Common myeloid progenitor, CD34-positive (primary cell): Measurements from ENCODE around the gene XPNPEP3.

Experiments used
- CTCF ChIA-PET: fragments of 350-600 bp; sonication (Branson Sonifier 250); formaldehyde crosslinking; loops from one replicate; lab custom pipeline; 2021; ENCODE audit warnings: antibody characterized with exemption; lab: Charles Lee
- POLR2A ChIA-PET: fragments of 350-600 bp; sonication (Branson Sonifier 250); formaldehyde crosslinking; loops from one replicate; lab custom pipeline; 2021; ENCODE audit warnings: antibody characterized with exemption; lab: Charles Lee
- DNase-seq, 3 donors: peaks; one replicate each; pipeline versions ENCODE4 v3.0.0 to v3.0.0-alpha.2; 2013
- H3K27ac ChIP-seq, 2 experiments: 1 replicate in 1 of 2; 2 replicates in 1 of 2; pipeline ENCODE4 v1.7.0; 2013; ENCODE audit warnings: inconsistent platforms in 2 of 2, low read length in 2 of 2, mild to moderate bottlenecking in 2 of 2, low read depth in 1 of 2, moderate library complexity in 1 of 2; ENCODE audit not compliant: severe bottlenecking in 2 of 2, insufficient read depth in 1 of 2, poor library complexity in 1 of 2
- H3K27me3 ChIP-seq, 5 experiments: replicated peaks in 2 of 5; 1 replicate in 3 of 5; 2 replicates in 2 of 5; pipeline versions ENCODE4 v1.6.1 to v1.7.0; 2013; ENCODE audit warnings: low read length in 4 of 5, mild to moderate bottlenecking in 2 of 5, moderate library complexity in 2 of 5, inconsistent platforms in 1 of 5; ENCODE audit not compliant: insufficient read depth in 5 of 5, control insufficient read depth in 4 of 5
- H3K36me3 ChIP-seq, 4 experiments: 1 replicate in 2 of 4; 2 replicates in 2 of 4; pipeline versions ENCODE4 v1.6.1 to v1.7.0; 2013; ENCODE audit warnings: low read length in 3 of 4, control low read depth in 1 of 4, mild to moderate bottlenecking in 1 of 4; ENCODE audit not compliant: control insufficient read depth in 4 of 4, insufficient read depth in 4 of 4
- H3K4me1 ChIP-seq, 4 experiments: 1 replicate in 3 of 4; 2 replicates in 1 of 4; pipeline versions ENCODE4 v1.6.1 to v1.7.1; 2013; ENCODE audit warnings: low read length in 3 of 4, mild to moderate bottlenecking in 3 of 4, control low read depth in 1 of 4, inconsistent platforms in 1 of 4, moderate library complexity in 1 of 4; ENCODE audit not compliant: control insufficient read depth in 4 of 4, insufficient read depth in 4 of 4; ENCODE audit errors: control extremely low read depth in 1 of 4
- H3K4me3 ChIP-seq, 7 experiments: 1 replicate in 4 of 7; 2 replicates in 3 of 7; pipeline versions ENCODE4 v1.5.1 to v1.7.0; 2013; ENCODE audit warnings: mild to moderate bottlenecking in 7 of 7, low read length in 6 of 7, moderate library complexity in 6 of 7, inconsistent platforms in 2 of 7, low read depth in 2 of 7, control low read depth in 1 of 7; ENCODE audit not compliant: insufficient read depth in 4 of 7, control insufficient read depth in 1 of 7; ENCODE audit errors: extremely low read depth in 1 of 7
- H3K9me3 ChIP-seq, 5 experiments: 1 replicate in 4 of 5; 2 replicates in 1 of 5; pipeline versions ENCODE4 v1.6.1 to v1.7.1; 2013; ENCODE audit warnings: low read length in 4 of 5, mild to moderate bottlenecking in 2 of 5, inconsistent platforms in 1 of 5, low read depth in 1 of 5, moderate library complexity in 1 of 5; ENCODE audit not compliant: control insufficient read depth in 4 of 5, insufficient read depth in 2 of 5; ENCODE audit errors: control extremely low read depth in 1 of 5
- WGBS: methylation state at CpG from one replicate; pipeline ENCODE4 v1.1.5; 2013; ENCODE audit not compliant: insufficient coverage; 5-methylcytosine and 5-hydroxymethylcytosine counted together

The XPNPEP3 gene

GRCh38 chr22:40973144-40973543 lies 116.2 kb downstream of the XPNPEP3 start:
- ChIA-PET CTCF (interaction anchor here (0.9 to 1.4 kb wide), 2 partner anchors 50 to 431 kb away, joined by 3 to 4 read pairs; no protein-coding TSS in a partner anchor), POLR2A (interaction anchor here (0.5 kb wide), 1 partner anchor 65 kb away, joined by 3 read pairs; no protein-coding TSS in a partner anchor)
- no peaks in the 10 kb centered on the region for H3K4me1 ChIP-seq
- H3K27ac ChIP-seq = no peak overlapping the region
- peaks cover 14 to 34% (median 25%) of the 10 kb centered on the region in 4 experiments for H3K36me3 ChIP-seq
- no peaks in the 10 kb centered on the region for H3K27me3 ChIP-seq
- H3K9me3 ChIP-seq = no peaks in the 10 kb centered on the region
- 100% methylated on average over 12 of the region's 13 CpGs for WGBS
- no peak overlapping the region for H3K4me3 ChIP-seq
- no peak for DNase-seq

DNA sequence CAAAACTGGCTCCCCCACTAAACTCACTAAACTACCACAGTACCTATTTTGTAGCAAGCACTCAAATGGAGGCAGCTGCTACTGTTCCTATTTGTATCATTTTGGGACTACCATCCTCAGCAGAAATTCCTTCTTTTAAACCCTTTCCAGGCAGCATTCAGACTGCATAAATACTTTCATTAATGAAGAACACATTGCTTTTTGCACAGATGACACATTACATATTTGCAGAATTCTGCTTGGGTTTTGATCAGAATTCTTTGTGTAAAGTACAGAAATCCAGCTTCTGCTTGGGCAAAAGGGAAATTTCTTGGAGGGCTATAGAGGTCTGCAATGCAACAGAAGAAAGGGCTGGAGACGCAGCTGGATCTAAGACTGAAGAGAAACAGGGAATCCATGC lies 118.4 kb downstream of the XPNPEP3 start:
- Histone ChIP-seq H3K27ac (no peak overlapping the region), H3K9me3 (no peaks in the 10 kb centered on the region), H3K4me1 (no peaks in the 10 kb centered on the region), H3K4me3 (no peak overlapping the region), H3K36me3 (peaks cover 10 to 20% (median 19%) of the 10 kb centered on the region in 4 experiments), H3K27me3 (no peaks in the 10 kb centered on the region)
- no peak for DNase-seq
- CTCF ChIA-PET = no interaction called here
- WGBS = 83% methylated on average over 1 of the region's 1 CpG
- POLR2A ChIA-PET = no interaction called here

- ChIA-PET POLR2A (interaction anchor here (0.6 kb wide), 1 partner anchor 141 kb away, joined by 3 read pairs; no protein-coding TSS in a partner anchor), CTCF (no interaction called here)
- DNase-seq = no peak
- H3K27me3 ChIP-seq = no peaks in the 10 kb centered on the region
- no peaks in the 10 kb centered on the region for H3K9me3 ChIP-seq
- WGBS = 96% methylated on average over 12 of the region's 18 CpGs
- H3K27ac ChIP-seq = no peak overlapping the region
- H3K36me3 ChIP-seq = peaks cover 4 to 12% (median 10%) of the 10 kb centered on the region in 4 experiments
- no peaks in the 10 kb centered on the region for H3K4me1 ChIP-seq
- no peak overlapping the region for H3K4me3 ChIP-seq
These were observed 120.1 kb downstream of the XPNPEP3 start for GRCh38 chr22:40976866-40977700.

DNA sequence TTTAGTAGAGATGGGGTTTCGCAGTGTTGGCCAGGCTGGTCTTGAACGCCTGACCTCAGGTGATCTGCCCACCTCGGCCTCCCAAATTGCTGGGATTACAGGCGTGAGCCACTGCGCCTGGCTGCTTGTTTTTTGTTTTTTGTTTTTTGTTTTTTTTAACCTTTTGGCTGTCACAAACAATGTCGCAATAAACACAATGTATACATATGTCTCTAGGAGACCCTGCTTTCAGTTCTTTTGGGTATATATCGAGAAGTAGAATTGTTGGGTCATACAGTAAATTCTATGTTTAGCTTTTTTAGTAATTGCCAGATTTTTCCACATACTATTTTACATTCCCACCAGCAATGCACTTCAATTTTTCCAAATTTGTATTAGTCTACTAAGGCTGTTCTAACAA lies 122.2 kb downstream of the XPNPEP3 start:
- H3K27ac ChIP-seq = no peak overlapping the region
- H3K27me3 ChIP-seq = no peaks in the 10 kb centered on the region
- WGBS = 100% methylated on average over 3 of the region's 7 CpGs
- no peaks in the 10 kb centered on the region for H3K36me3 ChIP-seq
- H3K9me3 ChIP-seq = no peaks in the 10 kb centered on the region
- DNase-seq = no peak
- H3K4me3 ChIP-seq = no peak overlapping the region
- ChIA-PET POLR2A (no interaction called here), CTCF (no interaction called here)
- no peaks in the 10 kb centered on the region for H3K4me1 ChIP-seq

DNA sequence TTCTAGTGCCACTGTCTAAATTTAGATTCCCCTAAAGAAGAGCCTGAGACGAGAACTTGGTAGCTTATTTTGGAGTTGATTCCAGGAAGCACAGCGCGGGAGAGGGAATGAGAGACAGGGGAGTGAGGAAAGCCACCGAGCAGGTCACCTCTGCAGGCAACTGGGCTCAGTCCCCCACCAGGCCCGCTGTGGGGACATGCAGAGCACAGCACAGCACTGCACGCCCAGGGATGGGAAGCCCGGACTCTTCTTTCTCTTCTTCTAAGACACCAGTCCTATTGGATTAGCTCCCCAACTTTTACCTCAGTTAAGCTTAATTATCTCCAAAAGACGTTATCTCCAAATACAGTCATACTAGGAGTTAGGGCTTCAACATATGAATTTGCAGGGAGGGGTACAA lies 122.9 kb downstream of the XPNPEP3 start:
- no peaks in the 10 kb centered on the region for H3K36me3 ChIP-seq
- no peaks in the 10 kb centered on the region for H3K4me1 ChIP-seq
- DNase-seq = no peak

More for the DNA sequence above, 122.9 kb downstream of the XPNPEP3 start:
- Histone ChIP-seq H3K27ac (no peak overlapping the region), H3K4me3 (no peak overlapping the region), H3K27me3 (no peaks in the 10 kb centered on the region), H3K9me3 (no peaks in the 10 kb centered on the region)
- ChIA-PET CTCF (interaction anchor here (0.6 kb wide), 1 partner anchor 90 kb away, joined by 3 read pairs; no protein-coding TSS in a partner anchor), POLR2A (no interaction called here)
- 97% methylated on average over 7 of the region's 8 CpGs for WGBS
